Prostate gland (tissue), 2 donors: ENCODE data around the gene E2F3.

Experiments used
- POLR2A ChIP-seq: fragments of 450-650 bp; IDR thresholded peaks from one replicate; pipeline ENCODE4 v1.6.1; 2016; ENCODE audit warnings: antibody characterized with exemption, mild to moderate bottlenecking
- TF ChIP-seq, protein P1 (sequence below), 4 experiments: fragments of 200-600 bp in 2 of 4; fragments of 450-650 bp in 2 of 4; sonication (generic) in 2 of 4; IDR thresholded peaks; 1 replicate in 3 of 4; 2 replicates in 1 of 4; pipeline ENCODE4 v1.5.1; 2016 to 2019; ENCODE audit warnings: antibody characterized with exemption in 4 of 4, mild to moderate bottlenecking in 2 of 4, moderate library complexity in 2 of 4

DNA sequence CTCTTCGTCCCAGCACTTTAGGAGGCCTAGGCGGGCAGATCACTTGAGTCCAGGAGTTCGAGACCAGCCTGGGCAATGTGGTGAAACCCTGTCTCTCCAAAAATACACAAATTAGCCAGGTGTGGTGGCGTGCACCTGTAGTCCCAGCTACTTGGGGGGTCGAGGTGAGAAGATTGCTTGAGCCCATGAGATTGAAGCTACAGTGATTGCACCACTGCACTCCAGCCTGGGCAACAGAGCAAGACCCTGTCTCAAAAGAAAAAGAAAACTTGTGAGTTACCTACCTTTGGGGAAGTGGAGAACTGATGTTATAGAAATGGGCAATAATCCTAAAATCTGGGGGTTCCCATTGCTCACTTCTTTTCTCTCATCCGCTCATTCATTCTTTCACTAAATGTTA, 58.0 kb downstream of the E2F3 start:
- TF ChIP-seq, protein P1, sequence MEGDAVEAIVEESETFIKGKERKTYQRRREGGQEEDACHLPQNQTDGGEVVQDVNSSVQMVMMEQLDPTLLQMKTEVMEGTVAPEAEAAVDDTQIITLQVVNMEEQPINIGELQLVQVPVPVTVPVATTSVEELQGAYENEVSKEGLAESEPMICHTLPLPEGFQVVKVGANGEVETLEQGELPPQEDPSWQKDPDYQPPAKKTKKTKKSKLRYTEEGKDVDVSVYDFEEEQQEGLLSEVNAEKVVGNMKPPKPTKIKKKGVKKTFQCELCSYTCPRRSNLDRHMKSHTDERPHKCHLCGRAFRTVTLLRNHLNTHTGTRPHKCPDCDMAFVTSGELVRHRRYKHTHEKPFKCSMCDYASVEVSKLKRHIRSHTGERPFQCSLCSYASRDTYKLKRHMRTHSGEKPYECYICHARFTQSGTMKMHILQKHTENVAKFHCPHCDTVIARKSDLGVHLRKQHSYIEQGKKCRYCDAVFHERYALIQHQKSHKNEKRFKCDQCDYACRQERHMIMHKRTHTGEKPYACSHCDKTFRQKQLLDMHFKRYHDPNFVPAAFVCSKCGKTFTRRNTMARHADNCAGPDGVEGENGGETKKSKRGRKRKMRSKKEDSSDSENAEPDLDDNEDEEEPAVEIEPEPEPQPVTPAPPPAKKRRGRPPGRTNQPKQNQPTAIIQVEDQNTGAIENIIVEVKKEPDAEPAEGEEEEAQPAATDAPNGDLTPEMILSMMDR (IDR thresholded peaks at IDR 0.05) = no peak
- no peak for TF ChIP-seq POLR2A
